CD8-positive, alpha-beta memory T cell (primary cell): ENCODE data around the gene HCN2. TPM values are rescaled to one million over a fixed set of nuclear protein-coding genes. Genes with fewer than 3 reads are reported as not detected.

Experiments used
- CTCF ChIA-PET: fragments of 350-600 bp; sonication (Branson Sonifier 250); formaldehyde crosslinking; loops from one replicate; lab custom pipeline; 2021; ENCODE audit warnings: antibody characterized with exemption; lab: Charles Lee
- POLR2A ChIA-PET: fragments of 350-600 bp; sonication (Branson Sonifier 250); formaldehyde crosslinking; loops from one replicate; lab custom pipeline; 2021; ENCODE audit warnings: antibody characterized with exemption; lab: Charles Lee
- DNase-seq, 5 donors: peaks; one replicate each; pipeline versions ENCODE4 v3.0.0 to v3.0.0-alpha.2; 2020 to 2022; ENCODE audit warnings: mixed read lengths in 1 of 5
- H3K27ac ChIP-seq: one replicate; pipeline ENCODE4 v1.7.0; 2013; ENCODE audit warnings: low read depth, mild to moderate bottlenecking, low read length, moderate library complexity
- H3K27me3 ChIP-seq: 2 replicates; pipeline ENCODE4 v1.7.0; 2013; ENCODE audit warnings: low read length, mild to moderate bottlenecking; ENCODE audit not compliant: insufficient read depth, poor library complexity, severe bottlenecking
- H3K36me3 ChIP-seq: 2 replicates; pipeline ENCODE4 v1.7.0; 2013; ENCODE audit warnings: mild to moderate bottlenecking, low read length, moderate library complexity; ENCODE audit not compliant: insufficient read depth
- H3K4me1 ChIP-seq: 2 replicates; pipeline ENCODE4 v1.7.0; 2013; ENCODE audit warnings: mild to moderate bottlenecking, low read length, moderate library complexity; ENCODE audit not compliant: insufficient read depth
- H3K4me3 ChIP-seq: 2 replicates; pipeline ENCODE4 v1.7.0; 2013; ENCODE audit warnings: mild to moderate bottlenecking, low read length
- H3K9me3 ChIP-seq: 2 replicates; pipeline ENCODE4 v1.7.0; 2013; ENCODE audit warnings: mild to moderate bottlenecking, low read length
- H3K27ac Mint-ChIP-seq, 8 donors: one replicate each; pipeline ENCODE4 v1.8.0; 2020 to 2021; ENCODE audit warnings: mixed read lengths in 8 of 8, mild to moderate bottlenecking in 6 of 8, inconsistent platforms in 3 of 8, moderate library complexity in 3 of 8
- H3K27me3 Mint-ChIP-seq, 2 donors: one replicate each; pipeline ENCODE4 v1.8.0; 2020 to 2021; ENCODE audit warnings: mixed read lengths in 2 of 2, mild to moderate bottlenecking in 1 of 2, moderate library complexity in 1 of 2
- H3K36me3 Mint-ChIP-seq, 3 donors: one replicate each; pipeline ENCODE4 v1.8.0; 2020 to 2021; ENCODE audit warnings: mixed read lengths in 3 of 3, inconsistent platforms in 1 of 3, mild to moderate bottlenecking in 1 of 3
- H3K4me1 Mint-ChIP-seq, 3 donors: one replicate each; pipeline ENCODE4 v1.8.0; 2020 to 2021; ENCODE audit warnings: mixed read lengths in 3 of 3, inconsistent platforms in 1 of 3, mild to moderate bottlenecking in 1 of 3
- H3K4me3 Mint-ChIP-seq, 7 donors: one replicate each; pipeline ENCODE4 v1.8.0; 2020 to 2021; ENCODE audit warnings: mixed read lengths in 7 of 7, mild to moderate bottlenecking in 6 of 7, moderate library complexity in 4 of 7, inconsistent platforms in 2 of 7
- H3K9me3 Mint-ChIP-seq, 5 donors: one replicate each; pipeline ENCODE4 v1.8.0; 2020 to 2022; ENCODE audit warnings: mixed read lengths in 5 of 5, mild to moderate bottlenecking in 3 of 5, moderate library complexity in 2 of 5, inconsistent platforms in 1 of 5
- polyA plus RNA-seq: library from polyadenylated mRNA; unstranded; fragments of 300-500 nt; fragmentation: Illumina TruSeq; gene quantifications from one replicate; pipeline ENCODE4 v1.2.3, GENCODE V29; 2021
- total RNA-seq, 2 experiments: library from RNA; stranded (reverse); gene quantifications; one replicate each; pipeline ENCODE4 v1.2.3, GENCODE V29; 2021

HCN2 gene
- total and polyA plus RNA-seq, 3 experiments from 2014 or later, result 0.42 to 0.48 TPM; not detected in 1

GRCh38 chr19:629961-630714 lies 40.5 kb downstream of the HCN2 start:
- POLR2A ChIA-PET, result no interaction called here
- H3K36me3 Mint-ChIP-seq, result peaks cover 6 to 48% (median 6%) of the 10 kb centered on the region in 3 donors
- H3K4me1 Mint-ChIP-seq, result peaks cover 27 to 45% (median 38%) of the 10 kb centered on the region in 3 donors
- Histone ChIP-seq H3K4me3 (no peak overlapping the region), H3K27ac (no peak overlapping the region), H3K4me1 (peaks cover 19% of the 10 kb centered on the region), H3K9me3 (no peaks in the 10 kb centered on the region), H3K36me3 (peaks cover 12% of the 10 kb centered on the region), H3K27me3 (no peaks in the 10 kb centered on the region)
- H3K4me3 Mint-ChIP-seq, result peak overlapping the region in 4 of 7 donors; percentile 9 to 61 (median 39)
- no peak for DNase-seq
- CTCF ChIA-PET, result interaction anchor here (0.8 to 1.0 kb wide), 2 partner anchors 33 to 119 kb away, joined by 3 to 5 read pairs; partner anchors contain the start of gene RNF126
- no peaks in the 10 kb centered on the region for H3K27me3 Mint-ChIP-seq
- no peaks in the 10 kb centered on the region for H3K9me3 Mint-ChIP-seq
- peak overlapping the region in 2 of 8 donors; percentile 45 to 92 for H3K27ac Mint-ChIP-seq

- Histone ChIP-seq H3K4me3 (peak overlapping the region; percentile 61), H3K9me3 (no peaks in the 10 kb centered on the region), H3K36me3 (peaks cover 12% of the 10 kb centered on the region), H3K4me1 (peaks cover 19% of the 10 kb centered on the region), H3K27me3 (no peaks in the 10 kb centered on the region), H3K27ac (peak overlapping the region; percentile 72)
- peaks cover 3 to 34% (median 4%) of the 10 kb centered on the region in 3 donors for H3K36me3 Mint-ChIP-seq
- CTCF ChIA-PET, result interaction anchor here (0.8 kb wide), 1 partner anchor 20 kb away, joined by 3 read pairs; no protein-coding TSS in a partner anchor
- peak in 1 of 5 donors; percentile 17 for DNase-seq
- peak overlapping the region; percentile 87 to 98 (median 94) for H3K27ac Mint-ChIP-seq
- H3K27me3 Mint-ChIP-seq, result no peaks in the 10 kb centered on the region
- H3K4me1 Mint-ChIP-seq, result peaks cover 25 to 42% (median 30%) of the 10 kb centered on the region in 3 donors
- H3K4me3 Mint-ChIP-seq, result peak overlapping the region; percentile 94 to 96 (median 96)
- no peaks in the 10 kb centered on the region for H3K9me3 Mint-ChIP-seq
- POLR2A ChIA-PET, result interaction anchor here (0.6 kb wide), 3 partner anchors 23 to 73 kb away, joined by 3 to 5 read pairs (median 3); no protein-coding TSS in a partner anchor
Measured at GRCh38 chr19:632579-633067, 42.9 kb downstream of the HCN2 start.

GRCh38 chr19:633068-633785 lies 43.5 kb downstream of the HCN2 start, which contains the start of gene POLRMT:
POLRMT (minus strand) TSS chr19:633537; CDS start chr19:633512, 25 bp downstream.
- H3K9me3 ChIP-seq, result no peaks in the 10 kb centered on the region
- POLR2A ChIA-PET, result interaction anchor here (0.6 to 1.7 kb wide), 3 partner anchors 23 to 28 kb away, joined by 3 to 20 read pairs (median 3); no protein-coding TSS in a partner anchor
- DNase-seq, result peak; percentile 91 to 97 (median 95)
- H3K27me3 ChIP-seq, result no peaks in the 10 kb centered on the region
- Mint-ChIP-seq H3K4me3 (peak within 1 kb of the TSS; percentile 94 to 96 (median 96)), H3K36me3 (peaks cover 3 to 31% (median 4%) of the 10 kb centered on the region in 3 donors), H3K27me3 (no peaks in the 10 kb centered on the region), H3K4me1 (peaks cover 25 to 42% (median 28%) of the 10 kb centered on the region in 3 donors), H3K9me3 (no peaks in the 10 kb centered on the region), H3K27ac (peak within 1 kb of the TSS; percentile 93 to 99 (median 96))
- H3K4me3 ChIP-seq, result peak within 1 kb of the TSS; percentile 61
- H3K36me3 ChIP-seq, result peaks cover 8% of the 10 kb centered on the region
- H3K27ac ChIP-seq, result peak within 1 kb of the TSS; percentile 72
- CTCF ChIA-PET, result interaction anchor here (1.0 to 1.8 kb wide), 5 partner anchors 24 to 122 kb away, joined by 3 to 7 read pairs (median 3); partner anchors contain the start of gene RNF126
- H3K4me1 ChIP-seq, result peaks cover 19% of the 10 kb centered on the region

GRCh38 chr19:633786-634639 lies 44.3 kb downstream of the HCN2 start:
- ChIA-PET POLR2A (interaction anchor here (0.6 to 1.7 kb wide), 4 partner anchors 27 to 88 kb away, joined by 3 to 20 read pairs (median 6); partner anchors contain the start of gene RNF126), CTCF (interaction anchor here (0.7 to 1.8 kb wide), 6 partner anchors 23 to 123 kb away, joined by 3 to 7 read pairs (median 3); partner anchors contain the start of gene RNF126)
- H3K4me3 ChIP-seq, result peak overlapping the region; percentile 60
- H3K4me1 ChIP-seq, result peaks cover 27% of the 10 kb centered on the region
- H3K9me3 Mint-ChIP-seq, result no peaks in the 10 kb centered on the region
- H3K27me3 ChIP-seq, result no peaks in the 10 kb centered on the region
- H3K36me3 ChIP-seq, result peaks cover 2% of the 10 kb centered on the region
- H3K4me3 Mint-ChIP-seq, result peak overlapping the region; percentile 94 to 96 (median 96)
- no peak for DNase-seq
- peak overlapping the region; percentile 89 to 99 (median 94) for H3K27ac Mint-ChIP-seq
- peak overlapping the region; percentile 72 for H3K27ac ChIP-seq
- H3K9me3 ChIP-seq, result no peaks in the 10 kb centered on the region
- peaks cover 1 to 23% (median 1%) of the 10 kb centered on the region in 3 donors for H3K36me3 Mint-ChIP-seq
- peaks cover 22 to 43% (median 24%) of the 10 kb centered on the region in 3 donors for H3K4me1 Mint-ChIP-seq
- no peaks in the 10 kb centered on the region for H3K27me3 Mint-ChIP-seq

GRCh38 chr19:634975-635652 lies 45.4 kb downstream of the HCN2 start:
- Mint-ChIP-seq H3K4me1 (peaks cover 25 to 44% (median 25%) of the 10 kb centered on the region in 3 donors), H3K27me3 (no peaks in the 10 kb centered on the region), H3K36me3 (peaks cover 0 to 16% (median 0%) of the 10 kb centered on the region in 3 donors), H3K27ac (peak overlapping the region in 1 of 8 donors; percentile 39), H3K9me3 (no peaks in the 10 kb centered on the region), H3K4me3 (peak overlapping the region in 2 of 7 donors; percentile 6 to 28)
- Histone ChIP-seq H3K9me3 (no peaks in the 10 kb centered on the region), H3K4me1 (peaks cover 31% of the 10 kb centered on the region), H3K27me3 (no peaks in the 10 kb centered on the region), H3K27ac (no peak overlapping the region), H3K36me3 (no peaks in the 10 kb centered on the region), H3K4me3 (no peak overlapping the region)
- POLR2A ChIA-PET, result interaction anchor here (1.2 kb wide), 1 partner anchor 28 kb away, joined by 6 read pairs; the partner anchor contains the start of gene RNF126
- DNase-seq, result no peak
- CTCF ChIA-PET, result interaction anchor here (1.6 to 1.8 kb wide), 2 partner anchors 22 to 124 kb away, joined by 4 to 7 read pairs; no protein-coding TSS in a partner anchor

- Mint-ChIP-seq H3K9me3 (no peaks in the 10 kb centered on the region), H3K4me3 (peak overlapping the region in 6 of 7 donors; percentile 79 to 87 (median 81)), H3K27me3 (no peaks in the 10 kb centered on the region), H3K27ac (peak overlapping the region in 7 of 8 donors; percentile 65 to 99 (median 94)), H3K4me1 (peaks cover 7 to 14% (median 9%) of the 10 kb centered on the region in 3 donors), H3K36me3 (no peaks in the 10 kb centered on the region)
- peak in 1 of 5 donors; percentile 20 for DNase-seq
- no peaks in the 10 kb centered on the region for H3K36me3 ChIP-seq
- CTCF ChIA-PET, result no interaction called here
- no peaks in the 10 kb centered on the region for H3K27me3 ChIP-seq
- peaks cover 16% of the 10 kb centered on the region for H3K4me1 ChIP-seq
- H3K27ac ChIP-seq, result no peak overlapping the region
- POLR2A ChIA-PET, result no interaction called here
- H3K9me3 ChIP-seq, result no peaks in the 10 kb centered on the region
- H3K4me3 ChIP-seq, result peak overlapping the region; percentile 73
Measured at GRCh38 chr19:638906-639252, 49.2 kb downstream of the HCN2 start.
